ENCODE measurements around the gene MACO1. TPM values are rescaled to one million over a fixed set of nuclear protein-coding genes. Genes with fewer than 3 reads are reported as not detected.

The MACO1 gene
- total RNA-seq, 1 experiment from 2014 or later, result 16.3 TPM

GRCh38 chr1:25425098-25426085, 5.3 kb upstream of the MACO1 start:
- Histone ChIP-seq H3K9me3 (ENCODE audit: control insufficient read depth, low read depth, low read length) (no peaks in the 10 kb centered on the region), H4K91ac (ENCODE audit: insufficient read length, low read depth, low read length) (no peak overlapping the region), H3K9ac (ENCODE audit: extremely low read depth, insufficient read length, low read length) (no peak overlapping the region), H3K23ac (ENCODE audit: insufficient read length, low read depth, low read length) (no peak overlapping the region), H3K79me2 (ENCODE audit: insufficient read depth, low read length) (no peaks in the 10 kb centered on the region), H3K27ac (ENCODE audit: insufficient read length, low read depth, low read length) (no peak overlapping the region), H3K4ac (ENCODE audit: low read depth, low read length) (no peak overlapping the region), H2BK5ac (ENCODE audit: insufficient read length, low read length) (no peak overlapping the region), H2BK20ac (ENCODE audit: low read depth, low read length, poor library complexity, severe bottlenecking) (no peak overlapping the region), H3T11ph (ENCODE audit: low read length) (no peak overlapping the region), H2BK12ac (ENCODE audit: insufficient read length, low read depth, low read length) (no peak overlapping the region), H3K23me2 (ENCODE audit: insufficient read length, low read depth, low read length, poor library complexity, severe bottlenecking) (no peaks in the 10 kb centered on the region), H3K14ac (ENCODE audit: insufficient read depth, low read length) (no peak overlapping the region), H4K20me1 (ENCODE audit: control insufficient read depth, insufficient read depth, insufficient read length) (no peaks in the 10 kb centered on the region), H4K8ac (replicated peaks; ENCODE audit: insufficient read length, low read depth, low read length) (no peak overlapping the region), H3K27me3 (ENCODE audit: insufficient read depth, low read length) (no peaks in the 10 kb centered on the region), H2BK15ac (ENCODE audit: low read depth, low read length) (no peak overlapping the region), H3K79me1 (ENCODE audit: insufficient read depth, low read depth, low read length, poor library complexity, severe bottlenecking) (no peaks in the 10 kb centered on the region), H3K56ac (ENCODE audit: insufficient read length, low read depth, low read length) (no peak overlapping the region), H3K4me2 (ENCODE audit: insufficient read depth, insufficient read length, low read length) (no peak overlapping the region), H4K5ac (ENCODE audit: insufficient read length, low read depth, low read length) (no peak overlapping the region), H2BK120ac (ENCODE audit: low read depth, low read length, poor library complexity, severe bottlenecking) (no peak overlapping the region), H2AK5ac (ENCODE audit: insufficient read length, low read length) (no peak overlapping the region), H3K4me1 (ENCODE audit: insufficient read depth, low read length) (no peaks in the 10 kb centered on the region; the same call in 1 of the 2 replicates), H2AFZ (ENCODE audit: low read length) (no peak overlapping the region), H3K18ac (ENCODE audit: insufficient read length, low read depth, low read length) (no peak overlapping the region)
- DNase-seq, result no peak
- no peak for TF ChIP-seq CTCF (conservative IDR thresholded peaks at IDR 0.05)
- H3K4me3 Mint-ChIP-seq, result no peak overlapping the region
- no CpG with 5 or more reads among the region's 16 CpGs for WGBS (ENCODE audit: extremely low coverage, insufficient read length, low lambda C conversion rate)
- peaks cover 13 to 24% of the 10 kb centered on the region in 2 experiments for H3K4me1 Mint-ChIP-seq
- H3K27ac Mint-ChIP-seq, result no peak overlapping the region; a peak in 1 of 7 replicates
- no peaks in the 10 kb centered on the region for H3K36me3 Mint-ChIP-seq (ENCODE audit: insufficient read depth in 1 of 3, low read depth in 3 of 3)
- H3K27me3 Mint-ChIP-seq (ENCODE audit: low read depth), result peaks cover 44% of the 10 kb centered on the region
- H3K9me3 Mint-ChIP-seq, result no peaks in the 10 kb centered on the region
